SU-DHL-6 (cell line): ENCODE data around the gene SLC25A19.
A peak's percentile ranks its signal among the peaks of the same experiment; 100 is the strongest.

ENCODE experiments used
- H2AFZ ChIP-seq: fragments of 200-600 bp; sonication (generic); 2 replicates; pipeline ENCODE4 v1.6.1; 2014; ENCODE audit warnings: low read depth, mild to moderate bottlenecking, moderate library complexity, mixed read lengths, antibody characterized with exemption, low read length; ENCODE audit not compliant: severe bottlenecking
- H3F3A ChIP-seq: fragments of 200-600 bp; shearing (Covaris generic); 2 replicates; pipeline ENCODE4 v1.6.0; 2016; ENCODE audit warnings: antibody characterized with exemption, mild to moderate bottlenecking; ENCODE audit not compliant: insufficient read depth
- H3K27ac ChIP-seq: fragments of 200-600 bp; sonication (generic); 2 replicates; pipeline ENCODE4 v1.5.1; 2016; ENCODE audit warnings: low read depth, mild to moderate bottlenecking, low read length, moderate library complexity, mixed read lengths
- H3K27me3 ChIP-seq: fragments of 200-600 bp; sonication (generic), shearing (Covaris generic); 2 replicates; pipeline ENCODE4 v1.6.0; 2014; ENCODE audit warnings: mild to moderate bottlenecking, low read length
- H3K36me3 ChIP-seq: fragments of 200-600 bp; sonication (generic); 2 replicates; pipeline ENCODE4 v1.6.1; 2014; ENCODE audit warnings: mild to moderate bottlenecking, low read length, mixed read lengths
- H3K4me2 ChIP-seq: fragments of 300-600, 200-600 bp; shearing (Covaris generic), sonication (generic); 2 replicates; pipeline ENCODE4 v1.6.0; 2014; ENCODE audit warnings: low read length, low read depth, mild to moderate bottlenecking; ENCODE audit not compliant: poor library complexity, severe bottlenecking
- H3K4me3 ChIP-seq: fragments of 200-600 bp; sonication (generic); 2 replicates; pipeline ENCODE4 v1.5.1; 2014; ENCODE audit warnings: antibody characterized with exemption, low read length, mild to moderate bottlenecking, mixed read lengths; ENCODE audit not compliant: insufficient read depth, poor library complexity, severe bottlenecking
- H3K79me2 ChIP-seq: fragments of 200-600 bp; sonication (generic); 2 replicates; pipeline ENCODE4 v1.6.1; 2014; ENCODE audit warnings: mild to moderate bottlenecking, low read length, moderate library complexity; ENCODE audit not compliant: insufficient read depth
- H3K9ac ChIP-seq: fragments of 200-600 bp; sonication (generic); 2 replicates; pipeline ENCODE4 v1.7.0; 2014; ENCODE audit warnings: mild to moderate bottlenecking, low read length
- H3K9me2 ChIP-seq: fragments of 200-600 bp; sonication (generic); replicated peaks from 2 replicates; pipeline ENCODE4 v1.6.1; 2014; ENCODE audit warnings: low read length; ENCODE audit not compliant: insufficient read depth
- H3K9me3 ChIP-seq: fragments of 200-600 bp; sonication (generic); 2 replicates; pipeline ENCODE4 v1.6.1; 2014; ENCODE audit warnings: low read length, mixed read lengths; ENCODE audit not compliant: insufficient read depth
- H4K20me1 ChIP-seq: fragments of 200-600 bp; sonication (generic); 2 replicates; pipeline ENCODE4 v1.6.1; 2014; ENCODE audit warnings: low read depth, mild to moderate bottlenecking, antibody characterized with exemption, low read length, moderate library complexity, mixed read lengths
- CTCF ChIP-seq: fragments of 200-600 bp; sonication (generic); IDR thresholded peaks from one replicate; pipeline ENCODE4 v1.5.1; 2017; ENCODE audit warnings: antibody characterized with exemption, mild to moderate bottlenecking, low read length, moderate library complexity; ENCODE audit not compliant: insufficient read depth, poor library complexity, severe bottlenecking
- EZH2phosphoT487 ChIP-seq: fragments of 200-600 bp; sonication (generic), shearing (Covaris generic); conservative IDR thresholded peaks from 2 replicates; pipeline ENCODE4 v1.6.1; 2018; ENCODE audit warnings: mild to moderate bottlenecking, antibody characterized with exemption, low read length, moderate library complexity, mixed read lengths

The SLC25A19 gene

DNA sequence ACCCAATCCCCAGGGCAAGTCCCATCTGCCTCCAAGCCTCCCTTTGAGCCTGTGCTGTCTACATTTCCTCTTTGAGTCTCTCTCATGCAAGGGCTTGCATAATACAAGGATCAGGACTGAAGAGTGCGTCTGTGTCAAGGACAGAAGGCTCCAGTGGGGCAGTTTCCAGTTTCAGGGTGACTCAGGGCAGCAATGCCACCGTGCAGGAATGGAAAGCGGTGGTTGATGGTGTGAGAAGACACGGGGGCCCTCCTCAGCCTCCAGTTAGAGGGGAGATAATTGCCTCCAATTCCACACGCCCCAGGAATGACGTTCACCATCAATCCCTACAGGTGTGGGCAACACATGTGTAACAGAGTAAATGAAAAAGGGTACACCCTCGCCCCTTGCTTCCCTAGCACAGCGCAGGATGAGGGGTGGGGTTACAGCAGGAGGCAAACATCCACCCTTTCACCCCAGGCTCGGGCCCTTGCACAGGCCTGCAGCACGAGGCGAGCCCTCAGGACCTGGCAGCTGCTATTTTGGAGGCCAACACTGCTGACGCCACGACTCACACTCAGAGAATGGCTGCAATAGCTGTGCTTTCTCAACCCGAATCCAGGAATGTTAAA lies 24.8 kb upstream of the SLC25A19 start:
- H3K36me3 ChIP-seq, result 0 out of 2 replicates have a peak, but pooled peaks cover 5% of the 10 kb centered on the region
- 0 out of 2 replicates have a peak overlapping the region, but pooled peaks have one; percentile 26 for H3K27ac ChIP-seq
- H3K9me3 ChIP-seq, result no peaks in the 10 kb centered on the region
- H2AFZ ChIP-seq, result no peak overlapping the region
- TF ChIP-seq EZH2phosphoT487 (no peak), CTCF (no peak)
- H3K9ac ChIP-seq, result no peak overlapping the region
- H3K9me2 ChIP-seq, result no peaks in the 10 kb centered on the region
- no peaks in the 10 kb centered on the region for H3K27me3 ChIP-seq
- H3K79me2 ChIP-seq, result peaks cover 5% of the 10 kb centered on the region; the same call in 1 of the 2 replicates
- no peaks in the 10 kb centered on the region for H4K20me1 ChIP-seq
- no peak overlapping the region for H3K4me3 ChIP-seq
- no peak overlapping the region for H3K4me2 ChIP-seq
- 0 out of 2 replicates have a peak, but pooled peaks cover 13% of the 10 kb centered on the region for H3F3A ChIP-seq

DNA sequence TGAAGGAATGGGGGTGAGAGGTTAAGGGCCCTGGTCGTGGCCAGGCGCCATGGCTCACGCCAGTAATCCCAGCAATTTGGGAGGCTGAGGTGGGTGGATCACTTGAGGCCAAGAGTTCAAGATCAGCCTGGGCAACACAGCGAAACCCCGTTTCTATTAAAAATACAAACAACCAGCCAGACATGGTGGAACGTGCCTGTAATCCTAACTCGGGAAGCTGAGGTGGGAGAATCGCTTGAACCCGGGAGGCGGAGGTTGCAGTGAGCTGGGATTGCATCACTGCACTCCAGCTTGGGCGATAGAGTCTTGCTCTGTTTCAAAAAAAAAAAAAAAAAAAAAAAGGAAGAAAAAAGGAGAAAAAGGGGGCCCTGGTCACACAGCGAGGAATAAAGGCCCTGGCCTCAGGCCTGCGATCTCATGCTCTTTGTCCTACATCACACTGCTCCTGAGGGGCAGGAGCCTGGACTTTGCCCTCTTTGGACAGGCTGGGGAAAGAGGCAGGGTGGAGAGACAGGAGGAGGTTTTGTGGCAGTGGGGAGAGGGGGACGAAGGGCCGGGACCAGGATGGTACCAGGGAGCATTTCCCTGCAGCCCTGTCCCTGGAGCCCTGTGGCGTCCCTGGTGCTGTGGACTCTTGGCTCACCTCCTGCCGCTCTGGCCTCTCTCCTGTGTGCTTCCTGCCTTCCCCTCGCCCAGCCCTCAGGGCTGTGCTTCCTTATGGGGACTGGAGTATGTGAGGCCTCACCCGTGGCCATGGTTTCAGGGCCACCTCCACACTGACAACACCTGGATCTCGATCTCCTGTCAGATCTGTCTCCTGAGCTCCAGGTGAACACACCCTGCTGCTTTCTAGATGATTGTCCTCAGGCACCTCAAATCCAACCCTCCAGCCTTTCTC lies 19.7 kb upstream of the SLC25A19 start:
- Histone ChIP-seq H3K9me3 (no peaks in the 10 kb centered on the region), H3F3A (0 out of 2 replicates have a peak, but pooled peaks cover 2% of the 10 kb centered on the region), H3K9ac (no peak overlapping the region), H3K4me2 (no peak overlapping the region), H3K36me3 (no peaks in the 10 kb centered on the region), H3K79me2 (no peaks in the 10 kb centered on the region), H3K4me3 (no peak overlapping the region), H2AFZ (no peak overlapping the region), H3K27me3 (no peaks in the 10 kb centered on the region), H4K20me1 (no peaks in the 10 kb centered on the region), H3K27ac (no peak overlapping the region), H3K9me2 (no peaks in the 10 kb centered on the region)
- no peak for TF ChIP-seq EZH2phosphoT487
- TF ChIP-seq CTCF, result no peak

GRCh38 chr17:75307957-75308731 lies 18.9 kb upstream of the SLC25A19 start:
- Histone ChIP-seq H2AFZ (no peak overlapping the region), H3F3A (no peaks in the 10 kb centered on the region), H3K27me3 (no peaks in the 10 kb centered on the region), H3K4me3 (no peak overlapping the region), H3K4me2 (no peak overlapping the region), H3K9ac (no peak overlapping the region), H3K27ac (no peak overlapping the region), H3K79me2 (no peaks in the 10 kb centered on the region), H4K20me1 (no peaks in the 10 kb centered on the region), H3K36me3 (no peaks in the 10 kb centered on the region), H3K9me2 (no peaks in the 10 kb centered on the region), H3K9me3 (no peaks in the 10 kb centered on the region)
- no peak for TF ChIP-seq CTCF
- no peak for TF ChIP-seq EZH2phosphoT487
